CD8-positive, alpha-beta memory T cell (primary cell): ENCODE data around the gene RELL1. TPM values are rescaled to one million over a fixed set of nuclear protein-coding genes. Genes with fewer than 3 reads are reported as not detected.
A peak's percentile ranks its signal among the peaks of the same experiment; 100 is the strongest.

Experiments
- CTCF ChIA-PET: fragments of 350-600 bp; sonication (Branson Sonifier 250); formaldehyde crosslinking; loops from one replicate; lab custom pipeline; 2021; ENCODE audit warnings: antibody characterized with exemption; lab: Charles Lee
- POLR2A ChIA-PET: fragments of 350-600 bp; sonication (Branson Sonifier 250); formaldehyde crosslinking; loops from one replicate; lab custom pipeline; 2021; ENCODE audit warnings: antibody characterized with exemption; lab: Charles Lee
- DNase-seq, 5 donors: peaks; one replicate each; pipeline versions ENCODE4 v3.0.0 to v3.0.0-alpha.2; 2020 to 2022; ENCODE audit warnings: mixed read lengths in 1 of 5
- H3K27ac ChIP-seq: one replicate; pipeline ENCODE4 v1.7.0; 2013; ENCODE audit warnings: low read depth, mild to moderate bottlenecking, low read length, moderate library complexity
- H3K27me3 ChIP-seq: 2 replicates; pipeline ENCODE4 v1.7.0; 2013; ENCODE audit warnings: low read length, mild to moderate bottlenecking; ENCODE audit not compliant: insufficient read depth, poor library complexity, severe bottlenecking
- H3K36me3 ChIP-seq: 2 replicates; pipeline ENCODE4 v1.7.0; 2013; ENCODE audit warnings: mild to moderate bottlenecking, low read length, moderate library complexity; ENCODE audit not compliant: insufficient read depth
- H3K4me1 ChIP-seq: 2 replicates; pipeline ENCODE4 v1.7.0; 2013; ENCODE audit warnings: mild to moderate bottlenecking, low read length, moderate library complexity; ENCODE audit not compliant: insufficient read depth
- H3K4me3 ChIP-seq: 2 replicates; pipeline ENCODE4 v1.7.0; 2013; ENCODE audit warnings: mild to moderate bottlenecking, low read length
- H3K9me3 ChIP-seq: 2 replicates; pipeline ENCODE4 v1.7.0; 2013; ENCODE audit warnings: mild to moderate bottlenecking, low read length
- H3K27ac Mint-ChIP-seq, 8 donors: one replicate each; pipeline ENCODE4 v1.8.0; 2020 to 2021; ENCODE audit warnings: mixed read lengths in 8 of 8, mild to moderate bottlenecking in 6 of 8, inconsistent platforms in 3 of 8, moderate library complexity in 3 of 8
- H3K27me3 Mint-ChIP-seq, 2 donors: one replicate each; pipeline ENCODE4 v1.8.0; 2020 to 2021; ENCODE audit warnings: mixed read lengths in 2 of 2, mild to moderate bottlenecking in 1 of 2, moderate library complexity in 1 of 2
- H3K36me3 Mint-ChIP-seq, 3 donors: one replicate each; pipeline ENCODE4 v1.8.0; 2020 to 2021; ENCODE audit warnings: mixed read lengths in 3 of 3, inconsistent platforms in 1 of 3, mild to moderate bottlenecking in 1 of 3
- H3K4me1 Mint-ChIP-seq, 3 donors: one replicate each; pipeline ENCODE4 v1.8.0; 2020 to 2021; ENCODE audit warnings: mixed read lengths in 3 of 3, inconsistent platforms in 1 of 3, mild to moderate bottlenecking in 1 of 3
- H3K4me3 Mint-ChIP-seq, 7 donors: one replicate each; pipeline ENCODE4 v1.8.0; 2020 to 2021; ENCODE audit warnings: mixed read lengths in 7 of 7, mild to moderate bottlenecking in 6 of 7, moderate library complexity in 4 of 7, inconsistent platforms in 2 of 7
- H3K9me3 Mint-ChIP-seq, 5 donors: one replicate each; pipeline ENCODE4 v1.8.0; 2020 to 2022; ENCODE audit warnings: mixed read lengths in 5 of 5, mild to moderate bottlenecking in 3 of 5, moderate library complexity in 2 of 5, inconsistent platforms in 1 of 5
- polyA plus RNA-seq: library from polyadenylated mRNA; unstranded; fragments of 300-500 nt; fragmentation: Illumina TruSeq; gene quantifications from one replicate; pipeline ENCODE4 v1.2.3, GENCODE V29; 2021
- total RNA-seq, 2 experiments: library from RNA; stranded (reverse); gene quantifications; one replicate each; pipeline ENCODE4 v1.2.3, GENCODE V29; 2021

Gene RELL1
- total and polyA plus RNA-seq, 3 experiments from 2014 or later = 7.4 to 21.4 (median 19.9) TPM

GRCh38 chr4:37627263-37627662 lies 58.9 kb downstream of the RELL1 start:
- CTCF ChIA-PET = no interaction called here
- Histone ChIP-seq H3K9me3 (no peaks in the 10 kb centered on the region), H3K36me3 (peaks cover 11% of the 10 kb centered on the region), H3K4me1 (no peaks in the 10 kb centered on the region), H3K4me3 (no peak overlapping the region), H3K27ac (no peak overlapping the region), H3K27me3 (no peaks in the 10 kb centered on the region)
- POLR2A ChIA-PET = no interaction called here
- H3K36me3 Mint-ChIP-seq = peaks cover 13 to 71% (median 30%) of the 10 kb centered on the region in 3 donors
- H3K4me1 Mint-ChIP-seq = peaks cover 0 to 1% (median 0%) of the 10 kb centered on the region in 3 donors
- no peaks in the 10 kb centered on the region for H3K9me3 Mint-ChIP-seq
- H3K27ac Mint-ChIP-seq = peak overlapping the region in 2 of 8 donors; percentile 30 to 95
- DNase-seq = no peak
- H3K27me3 Mint-ChIP-seq = no peaks in the 10 kb centered on the region
- no peak overlapping the region for H3K4me3 Mint-ChIP-seq

GRCh38 chr4:37625499-37625898 lies 60.7 kb downstream of the RELL1 start:
- POLR2A ChIA-PET = no interaction called here
- Histone ChIP-seq H3K36me3 (peaks cover 6% of the 10 kb centered on the region), H3K4me1 (no peaks in the 10 kb centered on the region), H3K9me3 (no peaks in the 10 kb centered on the region), H3K27ac (no peak overlapping the region), H3K4me3 (no peak overlapping the region), H3K27me3 (no peaks in the 10 kb centered on the region)
- Mint-ChIP-seq H3K27ac (no peak overlapping the region), H3K4me1 (peaks cover 0 to 1% (median 0%) of the 10 kb centered on the region in 3 donors), H3K9me3 (no peaks in the 10 kb centered on the region), H3K4me3 (no peak overlapping the region), H3K36me3 (peaks cover 3 to 68% (median 23%) of the 10 kb centered on the region in 3 donors), H3K27me3 (no peaks in the 10 kb centered on the region)
- no peak for DNase-seq
- CTCF ChIA-PET = no interaction called here

DNA sequence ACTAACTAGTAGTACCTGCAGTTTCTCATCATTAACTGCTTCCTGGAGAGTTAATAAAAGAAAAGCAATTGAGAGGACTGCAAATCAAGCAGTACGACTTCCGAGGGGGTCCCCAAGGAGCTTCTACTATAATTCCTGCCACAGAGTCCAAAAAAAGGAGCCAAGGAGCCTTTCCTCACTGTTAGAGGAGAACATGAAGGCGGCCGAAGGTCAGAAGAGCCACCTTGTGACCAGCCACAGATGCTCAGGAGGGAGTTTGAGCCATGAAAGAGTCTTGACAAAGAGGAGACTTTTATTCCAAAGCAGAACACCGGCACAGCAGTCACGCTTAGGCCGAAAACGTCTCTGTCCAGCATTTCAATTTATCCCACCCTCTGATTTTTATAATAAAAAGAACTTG lies 62.2 kb downstream of the RELL1 start:
- Mint-ChIP-seq H3K27me3 (no peaks in the 10 kb centered on the region), H3K36me3 (peaks cover under 1 to 61% (median 17%) of the 10 kb centered on the region in 3 donors), H3K4me1 (no peaks in the 10 kb centered on the region), H3K27ac (no peak overlapping the region), H3K4me3 (no peak overlapping the region), H3K9me3 (no peaks in the 10 kb centered on the region)
- Histone ChIP-seq H3K27ac (no peak overlapping the region), H3K27me3 (no peaks in the 10 kb centered on the region), H3K4me3 (no peak overlapping the region), H3K36me3 (no peaks in the 10 kb centered on the region), H3K9me3 (no peaks in the 10 kb centered on the region), H3K4me1 (no peaks in the 10 kb centered on the region)
- ChIA-PET CTCF (interaction anchor here (1.2 kb wide), 1 partner anchor 170 kb away, joined by 3 read pairs; no protein-coding TSS in a partner anchor), POLR2A (no interaction called here)
- no peak for DNase-seq

DNA sequence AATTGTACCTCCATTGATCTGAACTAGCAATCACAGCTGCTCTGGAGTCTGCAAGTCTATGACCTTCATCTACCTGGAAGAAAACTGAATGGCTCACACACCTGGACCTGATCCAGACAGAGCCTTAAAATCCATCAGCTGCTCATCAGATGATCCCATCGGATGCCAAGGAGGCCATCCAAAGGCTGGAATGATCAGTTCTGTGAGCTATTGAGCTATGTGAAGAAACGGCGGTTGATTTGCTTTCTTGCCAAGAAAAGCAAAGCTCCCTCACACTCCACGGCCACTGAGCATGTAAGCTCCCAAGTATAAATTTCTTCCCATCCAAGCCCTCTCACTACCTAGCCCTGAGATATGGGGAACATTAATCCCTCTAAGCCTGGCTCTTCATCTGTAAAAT lies 63.1 kb downstream of the RELL1 start:
- Histone ChIP-seq H3K36me3 (no peaks in the 10 kb centered on the region), H3K27me3 (no peaks in the 10 kb centered on the region), H3K4me3 (no peak overlapping the region), H3K27ac (no peak overlapping the region), H3K4me1 (no peaks in the 10 kb centered on the region), H3K9me3 (no peaks in the 10 kb centered on the region)
- no peak overlapping the region for H3K4me3 Mint-ChIP-seq
- DNase-seq = no peak
- H3K27ac Mint-ChIP-seq = no peak overlapping the region
- CTCF ChIA-PET = interaction anchor here (1.6 kb wide), 1 partner anchor 20 kb away, joined by 3 read pairs; no protein-coding TSS in a partner anchor
- H3K27me3 Mint-ChIP-seq = no peaks in the 10 kb centered on the region
- POLR2A ChIA-PET = no interaction called here
- no peaks in the 10 kb centered on the region for H3K4me1 Mint-ChIP-seq
- H3K9me3 Mint-ChIP-seq = no peaks in the 10 kb centered on the region
- peaks cover 0 to 58% (median 13%) of the 10 kb centered on the region in 3 donors for H3K36me3 Mint-ChIP-seq

- DNase-seq = no peak
- H3K4me3 Mint-ChIP-seq = no peak overlapping the region
- no peak overlapping the region for H3K27ac ChIP-seq
- no peak overlapping the region for H3K27ac Mint-ChIP-seq
- no peaks in the 10 kb centered on the region for H3K27me3 Mint-ChIP-seq
- no peaks in the 10 kb centered on the region for H3K9me3 Mint-ChIP-seq
- H3K9me3 ChIP-seq = no peaks in the 10 kb centered on the region
- H3K27me3 ChIP-seq = no peaks in the 10 kb centered on the region
- peaks cover 0 to 42% (median 8%) of the 10 kb centered on the region in 3 donors for H3K36me3 Mint-ChIP-seq
- ChIA-PET CTCF (interaction anchor here (1.5 kb wide), 1 partner anchor 40 kb away, joined by 3 read pairs; no protein-coding TSS in a partner anchor), POLR2A (no interaction called here)
- no peak overlapping the region for H3K4me3 ChIP-seq
- H3K36me3 ChIP-seq = no peaks in the 10 kb centered on the region
- H3K4me1 Mint-ChIP-seq = peaks cover 3 to 10% (median 4%) of the 10 kb centered on the region in 3 donors
- no peaks in the 10 kb centered on the region for H3K4me1 ChIP-seq
Measured at GRCh38 chr4:37620176-37620575, 66.0 kb downstream of the RELL1 start.

- H3K9me3 ChIP-seq = no peaks in the 10 kb centered on the region
- DNase-seq = no peak
- H3K36me3 ChIP-seq = no peaks in the 10 kb centered on the region
- H3K4me3 ChIP-seq = no peak overlapping the region
- Mint-ChIP-seq H3K4me1 (peaks cover 3 to 10% (median 4%) of the 10 kb centered on the region in 3 donors), H3K9me3 (no peaks in the 10 kb centered on the region), H3K36me3 (peaks cover 5 to 30% (median 9%) of the 10 kb centered on the region in 3 donors), H3K4me3 (no peak overlapping the region), H3K27me3 (no peaks in the 10 kb centered on the region), H3K27ac (peak overlapping the region in 3 of 8 donors; percentile 34 to 56 (median 44))
- no peaks in the 10 kb centered on the region for H3K27me3 ChIP-seq
- H3K27ac ChIP-seq = no peak overlapping the region
- ChIA-PET CTCF (interaction anchor here (1.5 kb wide), 1 partner anchor 13 kb away, joined by 4 read pairs; no protein-coding TSS in a partner anchor), POLR2A (no interaction called here)
- no peaks in the 10 kb centered on the region for H3K4me1 ChIP-seq
Measured at GRCh38 chr4:37615720-37616063, 70.5 kb downstream of the RELL1 start.

DNA sequence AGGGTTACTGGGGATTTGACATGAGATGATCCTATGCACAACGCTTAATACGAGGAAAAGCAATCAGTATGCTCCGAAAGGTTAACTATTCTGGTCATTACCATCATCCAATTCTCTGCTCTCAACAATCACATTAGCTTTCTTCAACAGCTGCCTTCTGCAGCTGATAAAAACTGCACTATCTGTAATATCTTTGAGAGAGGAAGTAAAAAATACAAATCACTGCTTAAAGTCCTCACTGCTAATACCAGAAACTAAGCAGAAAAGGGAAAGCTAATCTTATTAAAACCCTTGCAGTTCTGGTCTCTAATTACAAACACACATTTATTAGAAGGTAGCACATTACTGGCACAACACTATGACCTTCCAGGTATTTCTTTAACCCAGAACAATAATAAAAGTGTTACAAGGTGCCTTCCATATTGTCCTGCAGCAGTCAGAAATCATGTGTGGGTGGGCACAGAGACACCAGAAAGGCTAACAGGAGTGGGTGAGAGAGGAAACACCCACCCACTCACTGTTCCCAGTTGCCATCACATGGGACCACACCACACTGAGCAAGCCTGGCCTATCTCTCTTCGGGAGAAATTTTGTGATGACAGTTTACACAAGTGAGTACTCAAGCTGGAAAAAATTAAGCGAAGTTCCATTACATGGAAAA lies 71.0 kb downstream of the RELL1 start:
- no peaks in the 10 kb centered on the region for H3K4me1 ChIP-seq
- POLR2A ChIA-PET = no interaction called here
- H3K36me3 ChIP-seq = no peaks in the 10 kb centered on the region
- no peaks in the 10 kb centered on the region for H3K27me3 ChIP-seq
- no peaks in the 10 kb centered on the region for H3K9me3 ChIP-seq
- Mint-ChIP-seq H3K9me3 (no peaks in the 10 kb centered on the region), H3K4me3 (no peak overlapping the region), H3K36me3 (peaks cover 5 to 32% (median 9%) of the 10 kb centered on the region in 3 donors), H3K27ac (peak overlapping the region in 5 of 8 donors; percentile 3 to 61 (median 44)), H3K27me3 (no peaks in the 10 kb centered on the region), H3K4me1 (peaks cover 3 to 10% (median 4%) of the 10 kb centered on the region in 3 donors)
- CTCF ChIA-PET = interaction anchor here (1.5 kb wide), 1 partner anchor 12 kb away, joined by 4 read pairs; no protein-coding TSS in a partner anchor
- no peak overlapping the region for H3K4me3 ChIP-seq
- DNase-seq = no peak
- H3K27ac ChIP-seq = no peak overlapping the region

- no peak for DNase-seq
- H3K4me3 Mint-ChIP-seq = no peak overlapping the region
- Histone ChIP-seq H3K27me3 (no peaks in the 10 kb centered on the region), H3K4me3 (no peak overlapping the region), H3K36me3 (no peaks in the 10 kb centered on the region), H3K9me3 (no peaks in the 10 kb centered on the region), H3K4me1 (no peaks in the 10 kb centered on the region), H3K27ac (no peak overlapping the region)
- H3K27me3 Mint-ChIP-seq = no peaks in the 10 kb centered on the region
- H3K4me1 Mint-ChIP-seq = peaks cover 3 to 10% (median 4%) of the 10 kb centered on the region in 3 donors
- H3K9me3 Mint-ChIP-seq = no peaks in the 10 kb centered on the region
- H3K27ac Mint-ChIP-seq = peak overlapping the region in 1 of 8 donors; percentile 21
- POLR2A ChIA-PET = interaction anchor here (0.7 kb wide), 1 partner anchor 120 kb away, joined by 9 read pairs; no protein-coding TSS in a partner anchor
- CTCF ChIA-PET = interaction anchor here (1.2 to 2.6 kb wide), 2 partner anchors 10 to 11 kb away, joined by 3 to 13 read pairs; no protein-coding TSS in a partner anchor
- H3K36me3 Mint-ChIP-seq = peaks cover 12 to 35% (median 15%) of the 10 kb centered on the region in 3 donors
Measured at GRCh38 chr4:37612811-37613210, 73.4 kb downstream of the RELL1 start.
